CD4-positive, alpha-beta T cell (primary cell): ENCODE results near the gene RASGRP4. TPM values are rescaled to one million over a fixed set of nuclear protein-coding genes. Genes with fewer than 3 reads are reported as not detected.

Experiments
- ATAC-seq: fragments of 200-7000 bp; cut with Tn5 transposase; one replicate; pipeline ENCODE4 v1.10.0; 2022; ENCODE audit warnings: mild to moderate bottlenecking; ENCODE audit not compliant: poor library complexity
- CTCF ChIA-PET: fragments of 350-600 bp; sonication (Branson Sonifier 250); formaldehyde crosslinking; loops from one replicate; lab custom pipeline; 2021; ENCODE audit warnings: antibody characterized with exemption, inconsistent platforms; lab: Charles Lee
- POLR2A ChIA-PET: fragments of 350-600 bp; sonication (Branson Sonifier 250); formaldehyde crosslinking; loops from one replicate; lab custom pipeline; 2021; ENCODE audit warnings: antibody characterized with exemption, inconsistent platforms; lab: Charles Lee
- DNase-seq, 14 experiments: peaks; one replicate each; pipeline ENCODE4 v3.0.0-alpha.2; 2013 to 2020; ENCODE audit warnings: mixed read lengths in 2 of 14
- H3K27ac ChIP-seq, 2 donors: one replicate each; pipeline versions ENCODE4 v1.5.1 to v1.7.0; 2013; ENCODE audit warnings: low read length in 2 of 2, low read depth in 1 of 2, mild to moderate bottlenecking in 1 of 2
- H3K27me3 ChIP-seq, 2 experiments: 1 replicate in 1 of 2; 2 replicates in 1 of 2; pipeline versions ENCODE4 v1.6.1 to v1.7.0; 2013; ENCODE audit warnings: low read length in 2 of 2, control low read depth in 1 of 2, mild to moderate bottlenecking in 1 of 2, moderate library complexity in 1 of 2; ENCODE audit not compliant: insufficient read depth in 2 of 2, control insufficient read depth in 1 of 2
- H3K36me3 ChIP-seq: one replicate; pipeline ENCODE4 v1.6.1; 2013; ENCODE audit warnings: low read length, control low read depth; ENCODE audit not compliant: insufficient read depth
- H3K4me1 ChIP-seq: one replicate; pipeline ENCODE4 v1.6.1; 2013; ENCODE audit warnings: low read length, control low read depth; ENCODE audit not compliant: insufficient read depth
- H3K4me3 ChIP-seq: one replicate; pipeline ENCODE4 v1.5.1; 2013; ENCODE audit warnings: mild to moderate bottlenecking, low read length, moderate library complexity
- H3K9me3 ChIP-seq, 2 experiments: 1 replicate in 1 of 2; 2 replicates in 1 of 2; pipeline versions ENCODE4 v1.6.1 to v1.7.0; 2013; ENCODE audit warnings: low read length in 2 of 2, mild to moderate bottlenecking in 2 of 2, control low read depth in 1 of 2, moderate library complexity in 1 of 2; ENCODE audit not compliant: control insufficient read depth in 1 of 2, insufficient read depth in 1 of 2
- H3K27ac Mint-ChIP-seq: one replicate; pipeline ENCODE4 v1.8.0; 2020; ENCODE audit warnings: mixed read lengths
- H3K27me3 Mint-ChIP-seq: one replicate; pipeline ENCODE4 v1.8.0; 2021; ENCODE audit warnings: mixed read lengths
- H3K36me3 Mint-ChIP-seq: one replicate; pipeline ENCODE4 v1.8.0; 2021; ENCODE audit warnings: low read depth, mixed read lengths
- H3K4me1 Mint-ChIP-seq: one replicate; pipeline ENCODE4 v1.8.0; 2021; ENCODE audit warnings: low read depth, mixed read lengths
- H3K4me3 Mint-ChIP-seq: one replicate; pipeline ENCODE4 v1.8.0; 2020; ENCODE audit warnings: mild to moderate bottlenecking, mixed read lengths
- H3K9me3 Mint-ChIP-seq: one replicate; pipeline ENCODE4 v1.8.0; 2020; ENCODE audit warnings: mixed read lengths
- CTCF ChIP-seq: fragments of 200-600 bp; IDR thresholded peaks from one replicate; pipeline ENCODE4 v1.8.0; 2022; ENCODE audit warnings: antibody characterized with exemption, mild to moderate bottlenecking
- intact Hi-C, 2 experiments: fragments of 100-400 bp; cut with DNase I in 1 of 2; cut with micrococcal nuclease in 1 of 2; formaldehyde crosslinking; loops; one replicate each; pipeline versions ENCODE4 v1.15.1 to v1.9.0; 2023 to 2025; cut with DNase I, micrococcal nuclease
- total RNA-seq, 174 experiments: library from RNA in 2 of 174; stranded (reverse) in 2 of 174; gene quantifications; one replicate each; pipeline ENCODE4 v1.2.3 and lab custom pipeline; 2021 to 2026

RASGRP4 gene
- total RNA-seq, 2 experiments from 2014 or later: 0.30 to 0.45 TPM

DNA sequence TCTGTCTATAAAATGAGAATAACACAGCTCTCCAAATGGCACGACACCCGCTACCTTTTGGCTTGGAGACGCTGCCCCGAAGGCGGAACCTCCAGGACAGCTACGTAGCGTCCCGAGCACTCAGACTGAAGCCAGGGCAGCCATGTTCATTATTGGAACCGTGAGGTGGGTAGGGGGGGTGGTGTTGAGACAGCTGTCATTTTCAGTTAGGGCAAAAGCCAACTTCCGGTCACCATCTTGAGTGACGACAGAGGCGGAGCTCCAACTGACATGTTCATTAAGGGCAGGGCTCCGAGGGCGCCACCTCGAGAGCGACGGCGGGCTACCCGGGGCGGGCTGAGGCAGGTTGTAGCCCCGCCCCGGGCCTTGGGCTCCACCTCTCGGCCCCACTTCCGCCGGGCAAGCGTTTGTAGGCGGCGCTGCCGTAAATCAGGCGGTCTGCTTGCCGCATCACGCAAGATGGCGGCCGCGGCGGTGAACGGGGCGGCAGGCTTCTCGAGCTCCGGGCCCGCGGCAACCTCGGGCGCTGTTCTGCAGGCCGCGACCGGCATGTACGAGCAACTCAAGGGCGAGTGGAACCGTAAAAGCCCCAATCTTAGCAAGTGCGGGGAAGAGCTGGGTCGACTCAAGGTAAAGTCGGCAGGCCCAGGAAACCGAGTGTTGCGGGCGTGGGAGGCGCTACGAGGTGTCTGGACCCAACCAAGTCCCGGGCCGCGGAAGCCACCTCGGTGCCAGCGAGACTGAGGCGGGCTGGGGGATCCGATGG is 51.5 kb downstream of the RASGRP4 start, which contains the start of gene PSMD8:
TSS of gene PSMD8 (plus strand) at position 240 of the 766 bp plus-strand sequence. CDS start at position 271, 31 bp downstream.
- peaks cover 42% of the 10 kb centered on the region for H3K36me3 Mint-ChIP-seq

GRCh38 chr19:38373907-38374331 is 52.1 kb downstream of the RASGRP4 start:
- TF ChIP-seq CTCF: no peak
- H3K9me3 ChIP-seq: no peaks in the 10 kb centered on the region
- H3K27me3 Mint-ChIP-seq: peaks cover 6% of the 10 kb centered on the region
- peak overlapping the region; percentile 77 to 83 for H3K27ac ChIP-seq
- H3K4me1 ChIP-seq: peaks cover 34% of the 10 kb centered on the region
- ATAC-seq (no peak), DNase-seq (no peak)
- POLR2A ChIA-PET: interaction anchor here (0.6 to 2.1 kb wide), 29 partner anchors 11 to 1912 kb away, joined by 3 to 73 read pairs (median 6); partner anchors contain the start of genes ACTN4, AKT2, CATSPERG and ECH1
- intact Hi-C loops: loop anchor here (1.0 to 5.0 kb wide), 9 partner anchors 15 to 1202 kb away; partner anchors contain the start of genes CATSPERG (in 2 of the 2), WDR87 (in 2 of the 2), FAM98C (in 1 of the 2) and GGN (in 1 of the 2)
- H3K27ac Mint-ChIP-seq: peak overlapping the region; percentile 89
- no peaks in the 10 kb centered on the region for H3K9me3 Mint-ChIP-seq
- H3K4me1 Mint-ChIP-seq: peaks cover 30% of the 10 kb centered on the region
- H3K27me3 ChIP-seq: no peaks in the 10 kb centered on the region
- H3K36me3 Mint-ChIP-seq: peaks cover 36% of the 10 kb centered on the region
- CTCF ChIA-PET: interaction anchor here (0.6 to 2.5 kb wide), 13 partner anchors 12 to 557 kb away, joined by 3 to 36 read pairs (median 4); partner anchors contain the start of genes CATSPERG, FAM98C, GGN and MRPS12
- peak overlapping the region; percentile 93 for H3K4me3 ChIP-seq
- peak overlapping the region; percentile 99 for H3K4me3 Mint-ChIP-seq
- peaks cover 17% of the 10 kb centered on the region for H3K36me3 ChIP-seq

More for the DNA sequence above, 51.5 kb downstream of the RASGRP4 start, which contains the start of gene PSMD8:
- Histone ChIP-seq H3K27me3 (no peaks in the 10 kb centered on the region), H3K27ac (peak within 1 kb of the TSS; percentile 77 to 89), H3K4me3 (peak within 1 kb of the TSS; percentile 93), H3K36me3 (peaks cover 23% of the 10 kb centered on the region), H3K9me3 (no peaks in the 10 kb centered on the region), H3K4me1 (peaks cover 34% of the 10 kb centered on the region)
- Mint-ChIP-seq H3K27ac (peak within 1 kb of the TSS; percentile 89), H3K27me3 (peaks cover 6% of the 10 kb centered on the region), H3K4me1 (peaks cover 30% of the 10 kb centered on the region), H3K4me3 (peak within 1 kb of the TSS; percentile 99), H3K9me3 (no peaks in the 10 kb centered on the region)
- intact Hi-C loops: loop anchor here (1.0 to 5.0 kb wide), 9 partner anchors 14 to 1202 kb away; partner anchors contain the start of genes CATSPERG (in 2 of the 2), WDR87 (in 2 of the 2), FAM98C (in 1 of the 2) and GGN (in 1 of the 2)
- CTCF ChIA-PET: interaction anchor here (0.6 to 2.5 kb wide), 13 partner anchors 13 to 556 kb away, joined by 3 to 36 read pairs (median 4); partner anchors contain the start of genes CATSPERG, FAM98C, GGN and MRPS12
- ATAC-seq: peak; percentile 96
- POLR2A ChIA-PET: interaction anchor here (0.6 to 2.1 kb wide), 29 partner anchors 11 to 1911 kb away, joined by 3 to 73 read pairs (median 6); partner anchors contain the start of genes ACTN4, AKT2, CATSPERG and ECH1
- peak; percentile 19 for TF ChIP-seq CTCF
- peak; percentile 95 to 100 (median 98) for DNase-seq

GRCh38 chr19:38371081-38371480 is 54.9 kb downstream of the RASGRP4 start:
- Histone ChIP-seq H3K27me3 (peaks cover 0 to 3% of the 10 kb centered on the region in 2 experiments), H3K36me3 (peaks cover 3% of the 10 kb centered on the region), H3K4me1 (peaks cover 23% of the 10 kb centered on the region), H3K27ac (no peak overlapping the region), H3K9me3 (no peaks in the 10 kb centered on the region), H3K4me3 (no peak overlapping the region)
- intact Hi-C loops: loop anchor here in 1 of 2 experiments (5.0 kb wide), 1 partner anchor 1199 kb away; the partner anchor contains the start of gene ZNF585A
- ATAC-seq: no peak
- TF ChIP-seq CTCF: no peak
- Mint-ChIP-seq H3K4me1 (peaks cover 21% of the 10 kb centered on the region), H3K36me3 (peaks cover 17% of the 10 kb centered on the region), H3K9me3 (no peaks in the 10 kb centered on the region), H3K27me3 (peaks cover 17% of the 10 kb centered on the region), H3K4me3 (no peak overlapping the region), H3K27ac (no peak overlapping the region)
- DNase-seq: no peak
- CTCF ChIA-PET: no interaction called here
- POLR2A ChIA-PET: no interaction called here
